Peyer's patch (tissue), 4 donors: ENCODE measurements around the gene TUBB4A. TPM values are rescaled to one million over a fixed set of nuclear protein-coding genes. Genes with fewer than 3 reads are reported as not detected.

Experiments
- DNase-seq, 3 donors: peaks; one replicate each; pipeline ENCODE4 v3.0.0-alpha.2; 2017 to 2019
- H3K27ac ChIP-seq, 4 donors: fragments of 200-600 bp; sonication (generic); one replicate each; pipeline ENCODE4 v1.5.1; 2016 to 2019
- H3K27me3 ChIP-seq, 2 donors: fragments of 200-600 bp; sonication (generic); one replicate each; pipeline ENCODE4 v1.5.1; 2019
- H3K36me3 ChIP-seq, 3 donors: fragments of 200-600 bp; sonication (generic); one replicate each; pipeline ENCODE4 v1.5.1; 2016 to 2019
- H3K4me1 ChIP-seq, 4 donors: fragments of 200-600 bp; sonication (generic); one replicate each; pipeline ENCODE4 v1.5.1; 2016 to 2019
- H3K4me3 ChIP-seq, 4 donors: fragments of 200-600 bp; sonication (generic); 1 replicate in 3 of 4; 2 replicates in 1 of 4; pipeline ENCODE4 v1.5.1; 2016 to 2019; ENCODE audit warnings: mild to moderate bottlenecking in 1 of 4
- H3K9me3 ChIP-seq, 4 donors: fragments of 200-600 bp; sonication (generic); one replicate each; pipeline ENCODE4 v1.5.1; 2016 to 2019; ENCODE audit warnings: mild to moderate bottlenecking in 1 of 4
- POLR2A ChIP-seq, 2 donors: fragments of 450-650 bp; IDR thresholded peaks; one replicate each; pipeline ENCODE4 v1.5.1; 2017; ENCODE audit warnings: antibody characterized with exemption in 2 of 2, mild to moderate bottlenecking in 2 of 2, moderate library complexity in 2 of 2
- total RNA-seq, 4 donors: library from RNA; depleted of rRNA; stranded (reverse); fragments of >200 nt; gene quantifications; one replicate each; pipeline ENCODE4 v1.1.0, GENCODE V29; 2016
- TF ChIP-seq, protein P1 (sequence below), 6 experiments: fragments of 450-650 bp in 4 of 6; fragments of 200-600 bp in 2 of 6; sonication (generic) in 1 of 6; IDR thresholded peaks; one replicate each; pipeline ENCODE4 v1.5.1; 2017 to 2019; ENCODE audit warnings: antibody characterized with exemption in 6 of 6, mild to moderate bottlenecking in 3 of 6, moderate library complexity in 1 of 6

The TUBB4A gene
- total RNA-seq, 4 donors from 2014 or later, result 0.54 to 1.6 TPM; not detected in 2

DNA sequence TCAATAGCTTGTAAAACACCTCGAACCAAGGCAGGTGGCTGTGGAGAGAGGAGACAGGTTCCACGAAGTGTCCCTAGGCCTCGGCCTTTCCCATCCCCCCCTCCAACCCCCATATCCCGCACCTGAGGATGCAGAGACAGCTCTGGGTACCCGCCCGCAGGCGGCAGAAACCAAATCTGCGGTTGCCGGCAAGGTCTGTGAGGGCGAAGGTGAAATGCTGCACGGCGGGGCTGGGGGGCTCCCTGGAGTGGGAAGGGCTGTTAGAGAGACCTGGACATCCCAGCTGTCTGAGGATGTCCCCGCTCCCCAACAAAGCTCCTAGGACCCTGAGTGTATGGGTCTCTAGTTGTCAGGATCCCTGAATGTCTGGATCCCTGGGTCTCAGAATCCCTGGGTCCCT is 23.3 kb downstream of the TUBB4A start:
- H3K9me3 ChIP-seq, result no peaks in the 10 kb centered on the region
- H3K4me1 ChIP-seq, result peaks cover 0 to 18% (median 5%) of the 10 kb centered on the region in 4 donors
- no peaks in the 10 kb centered on the region for H3K27me3 ChIP-seq
- H3K27ac ChIP-seq, result no peak overlapping the region
- H3K36me3 ChIP-seq, result peaks cover 0 to 4% (median 0%) of the 10 kb centered on the region in 3 donors
- DNase-seq, result no peak
- H3K4me3 ChIP-seq, result no peak overlapping the region
- TF ChIP-seq, protein P1, sequence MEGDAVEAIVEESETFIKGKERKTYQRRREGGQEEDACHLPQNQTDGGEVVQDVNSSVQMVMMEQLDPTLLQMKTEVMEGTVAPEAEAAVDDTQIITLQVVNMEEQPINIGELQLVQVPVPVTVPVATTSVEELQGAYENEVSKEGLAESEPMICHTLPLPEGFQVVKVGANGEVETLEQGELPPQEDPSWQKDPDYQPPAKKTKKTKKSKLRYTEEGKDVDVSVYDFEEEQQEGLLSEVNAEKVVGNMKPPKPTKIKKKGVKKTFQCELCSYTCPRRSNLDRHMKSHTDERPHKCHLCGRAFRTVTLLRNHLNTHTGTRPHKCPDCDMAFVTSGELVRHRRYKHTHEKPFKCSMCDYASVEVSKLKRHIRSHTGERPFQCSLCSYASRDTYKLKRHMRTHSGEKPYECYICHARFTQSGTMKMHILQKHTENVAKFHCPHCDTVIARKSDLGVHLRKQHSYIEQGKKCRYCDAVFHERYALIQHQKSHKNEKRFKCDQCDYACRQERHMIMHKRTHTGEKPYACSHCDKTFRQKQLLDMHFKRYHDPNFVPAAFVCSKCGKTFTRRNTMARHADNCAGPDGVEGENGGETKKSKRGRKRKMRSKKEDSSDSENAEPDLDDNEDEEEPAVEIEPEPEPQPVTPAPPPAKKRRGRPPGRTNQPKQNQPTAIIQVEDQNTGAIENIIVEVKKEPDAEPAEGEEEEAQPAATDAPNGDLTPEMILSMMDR (IDR thresholded peaks at IDR 0.05), result no peak
- TF ChIP-seq POLR2A (IDR thresholded peaks at IDR 0.05), result no peak

DNA sequence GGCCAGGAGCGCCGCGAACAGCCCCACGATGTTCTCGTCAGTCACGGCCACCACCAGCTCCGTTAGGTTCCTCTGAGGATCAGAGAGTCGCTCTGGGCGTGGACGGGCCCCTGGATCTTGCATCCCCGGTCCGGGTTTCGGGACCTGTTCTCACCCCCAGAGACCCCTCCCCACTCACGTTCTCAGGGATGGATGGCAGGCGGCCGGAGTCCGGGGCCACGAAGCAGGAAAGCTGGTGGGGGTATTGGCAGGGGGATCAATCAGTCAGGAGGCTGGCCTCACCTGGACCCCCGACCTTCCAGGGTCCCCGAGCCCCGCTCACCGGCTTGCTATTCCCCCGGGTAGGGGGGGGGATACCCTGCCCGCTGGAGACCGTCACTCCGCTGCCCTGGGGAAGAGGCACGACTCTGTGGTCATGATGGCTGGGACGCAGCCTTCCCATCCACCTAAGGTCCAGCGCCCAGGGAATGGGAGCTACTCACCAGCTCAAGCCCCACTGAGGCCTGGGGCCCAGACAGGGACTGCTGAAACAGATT is 25.1 kb downstream of the TUBB4A start:
- H3K27me3 ChIP-seq, result no peaks in the 10 kb centered on the region
- no peaks in the 10 kb centered on the region for H3K9me3 ChIP-seq
- TF ChIP-seq POLR2A (IDR thresholded peaks at IDR 0.05), result no peak
- TF ChIP-seq, protein P1 (IDR thresholded peaks at IDR 0.05), result no peak
- peaks cover 0 to 4% (median 0%) of the 10 kb centered on the region in 3 donors for H3K36me3 ChIP-seq
- H3K27ac ChIP-seq, result peak overlapping the region in 1 of 4 donors; percentile 7
- peak overlapping the region in 2 of 4 donors; percentile 38 to 44 for H3K4me3 ChIP-seq
- DNase-seq, result no peak
- peaks cover 0 to 18% (median 3%) of the 10 kb centered on the region in 4 donors for H3K4me1 ChIP-seq

DNA sequence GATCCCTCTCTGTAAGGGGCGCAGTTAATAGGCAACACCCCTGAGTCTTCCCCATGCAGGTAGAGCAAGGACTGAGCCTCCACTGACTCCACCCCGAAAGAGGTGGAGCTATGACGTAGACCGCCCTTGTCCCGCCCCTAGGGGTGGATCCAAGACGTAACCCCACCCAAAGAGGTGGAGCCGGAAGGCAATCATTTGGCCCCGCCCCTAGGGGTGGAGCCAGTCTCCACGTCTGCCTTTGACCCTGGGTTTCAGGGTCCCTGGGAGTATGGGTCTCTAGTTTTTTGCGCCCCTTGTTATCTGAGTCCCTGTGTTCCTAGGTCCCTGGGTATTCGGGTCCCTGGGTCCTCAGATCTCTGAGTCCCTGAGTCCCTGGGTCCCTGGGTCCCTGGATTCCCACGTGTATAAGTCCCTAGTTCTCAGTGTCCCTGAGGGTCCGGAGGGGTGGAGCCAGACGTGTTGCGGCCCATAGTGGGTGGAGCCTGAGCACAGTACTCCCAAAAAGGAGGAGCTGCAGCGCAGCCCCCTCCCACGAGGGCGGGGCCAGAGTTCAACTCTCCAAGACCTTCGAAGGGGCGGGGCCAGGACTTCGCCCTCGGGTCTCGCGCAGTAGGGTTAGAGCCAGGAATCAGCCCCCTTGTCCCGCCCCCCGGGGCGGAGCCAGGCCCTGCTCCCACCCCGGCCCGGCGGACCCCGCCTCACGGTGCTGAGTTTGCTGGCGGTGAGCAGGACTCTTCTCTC is 25.8 kb downstream of the TUBB4A start:
- no peaks in the 10 kb centered on the region for H3K9me3 ChIP-seq
- H3K36me3 ChIP-seq, result peaks cover 0 to 4% (median 0%) of the 10 kb centered on the region in 3 donors
- TF ChIP-seq, protein P1 (IDR thresholded peaks at IDR 0.05), result no peak
- TF ChIP-seq POLR2A (IDR thresholded peaks at IDR 0.05), result peak in 1 of 2 donors; percentile 37
- H3K4me3 ChIP-seq, result peak overlapping the region in 2 of 4 donors; percentile 38 to 44
- peak; percentile 36 to 95 (median 95) for DNase-seq
- H3K4me1 ChIP-seq, result peaks cover 0 to 18% (median 3%) of the 10 kb centered on the region in 4 donors
- H3K27ac ChIP-seq, result peak overlapping the region in 1 of 4 donors; percentile 7
- no peaks in the 10 kb centered on the region for H3K27me3 ChIP-seq

DNA sequence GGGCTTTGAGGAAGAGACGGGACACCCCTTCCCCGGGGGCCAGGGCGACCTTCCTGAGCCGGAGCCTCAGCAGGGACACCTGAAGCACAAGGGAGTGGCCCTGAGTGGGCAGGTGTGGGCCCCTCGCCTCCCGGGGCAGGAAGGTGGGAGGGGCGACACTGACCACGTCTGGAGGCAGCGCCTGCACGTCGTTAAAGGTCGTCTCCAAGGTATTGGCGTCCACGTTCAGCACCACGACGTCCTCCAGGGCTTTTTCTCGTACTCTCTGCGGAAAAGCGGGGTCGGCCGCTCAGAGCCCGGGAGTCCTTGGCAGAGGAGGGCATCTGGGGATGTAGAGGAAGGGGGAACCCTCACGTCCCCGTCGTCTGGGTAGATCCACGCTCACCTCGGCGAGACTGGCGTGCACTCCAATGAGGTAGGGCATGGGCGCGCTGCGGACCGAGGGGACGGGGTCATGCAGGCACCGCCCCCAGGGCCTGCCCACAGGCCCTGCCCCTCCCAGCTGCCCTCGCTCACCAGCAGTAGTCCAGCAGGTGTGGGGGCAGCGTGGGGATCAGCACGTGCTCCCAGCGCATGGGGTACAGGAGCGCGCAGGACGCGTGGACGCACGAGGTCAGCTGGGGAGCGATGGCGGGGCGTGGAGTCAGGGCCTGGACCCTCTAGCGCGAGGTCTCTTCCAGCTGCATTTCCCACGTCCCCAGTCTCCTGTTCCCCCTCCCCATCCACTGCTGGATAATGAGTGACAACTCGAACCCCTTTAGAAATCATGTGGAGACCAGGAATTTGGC is 26.6 kb downstream of the TUBB4A start:
- H3K27me3 ChIP-seq, result no peaks in the 10 kb centered on the region
- TF ChIP-seq POLR2A (IDR thresholded peaks at IDR 0.05), result no peak
- TF ChIP-seq, protein P1 (IDR thresholded peaks at IDR 0.05), result no peak
- H3K27ac ChIP-seq, result no peak overlapping the region
- H3K9me3 ChIP-seq, result no peaks in the 10 kb centered on the region
- peaks cover 0 to 18% (median under 1%) of the 10 kb centered on the region in 4 donors for H3K4me1 ChIP-seq
- DNase-seq, result no peak
- H3K36me3 ChIP-seq, result peaks cover 0 to 4% (median 0%) of the 10 kb centered on the region in 3 donors
- peak overlapping the region in 2 of 4 donors; percentile 38 to 40 for H3K4me3 ChIP-seq

DNA sequence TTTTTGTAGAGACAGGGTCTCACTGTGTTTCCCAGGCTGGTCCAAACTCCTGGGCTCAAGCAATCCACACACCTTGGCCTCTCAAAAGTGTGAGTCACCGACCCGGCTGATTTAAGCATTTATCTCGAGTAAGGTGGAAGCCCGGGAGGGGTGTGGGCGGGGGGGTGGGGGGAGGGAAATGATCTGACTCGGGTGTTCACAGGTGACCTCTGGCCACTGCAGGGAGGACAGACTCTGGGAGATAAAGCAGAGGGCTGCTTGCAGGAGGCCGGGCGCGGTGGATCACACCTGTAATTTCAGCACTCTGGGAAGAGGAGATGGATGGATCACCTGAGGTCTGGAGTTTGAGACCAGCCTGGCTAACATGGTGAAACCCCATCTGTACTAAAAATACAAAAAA is 28.5 kb downstream of the TUBB4A start:
- peak in 2 of 3 donors; percentile 67 to 71 for DNase-seq
- no peaks in the 10 kb centered on the region for H3K9me3 ChIP-seq
- no peaks in the 10 kb centered on the region for H3K27me3 ChIP-seq
- no peak for TF ChIP-seq POLR2A (IDR thresholded peaks at IDR 0.05)
- TF ChIP-seq, protein P1 (IDR thresholded peaks at IDR 0.05), result no peak
- H3K36me3 ChIP-seq, result peaks cover 0 to 7% (median 0%) of the 10 kb centered on the region in 3 donors
- peaks cover 0 to 18% (median 0%) of the 10 kb centered on the region in 4 donors for H3K4me1 ChIP-seq
- no peak overlapping the region for H3K27ac ChIP-seq
- no peak overlapping the region for H3K4me3 ChIP-seq
